NOMO-1 treated with DMSO at 0.1 percent for 48 hours (cell line): Measurements from ENCODE around the gene TMEM33.

Experiments used
- DNase-seq: peaks from one replicate; lab custom pipeline; 2025; ENCODE audit not compliant: unreplicated experiment; lab: John Stamatoyannopoulos, UW

Gene TMEM33

DNA sequence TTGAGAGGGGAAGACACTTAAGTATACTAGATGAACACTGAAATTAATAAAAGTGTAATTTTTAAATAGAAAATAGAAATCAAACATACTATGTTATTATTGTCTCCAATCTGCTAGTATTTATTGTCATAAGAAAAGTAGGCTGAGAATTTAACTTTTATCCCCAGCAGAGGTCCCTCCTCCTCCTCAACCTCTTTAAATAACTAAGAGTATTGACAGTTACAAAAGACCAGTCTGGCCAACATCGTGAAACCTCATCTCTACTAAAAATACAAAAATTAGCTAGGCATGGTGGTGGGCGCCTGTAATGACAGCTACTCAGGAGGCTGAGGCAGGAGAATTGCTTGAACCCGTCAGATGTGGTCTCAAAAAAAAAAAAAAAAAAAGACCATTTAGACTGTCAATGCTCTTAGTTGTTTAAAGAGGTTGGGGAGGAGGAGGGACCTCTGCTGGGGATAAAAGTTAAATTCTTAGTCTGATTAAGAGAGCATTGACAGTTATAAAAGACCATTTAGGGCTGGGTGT is 59.3 kb downstream of the TMEM33 start:
- DNase-seq = no peak

DNA sequence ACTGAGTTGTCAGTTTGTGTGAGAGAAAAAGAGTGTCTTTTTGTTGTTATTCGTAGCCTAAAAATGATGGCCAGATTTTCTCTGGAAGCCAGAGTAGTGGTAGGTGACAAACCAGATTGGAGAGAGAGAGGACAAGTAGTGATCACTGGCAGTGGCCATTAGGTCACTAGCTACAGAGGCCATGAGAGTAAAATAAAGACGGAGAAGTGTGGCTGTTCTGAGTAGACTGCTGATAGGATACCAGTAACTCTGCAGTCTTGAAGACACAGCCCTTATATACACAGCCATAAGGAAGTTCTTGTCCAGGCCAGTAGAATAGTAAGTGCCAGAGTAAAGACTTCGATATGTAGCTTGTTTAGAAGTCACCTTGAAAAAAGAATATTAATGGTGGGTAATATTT is 62.8 kb downstream of the TMEM33 start:
- no peak for DNase-seq

DNA sequence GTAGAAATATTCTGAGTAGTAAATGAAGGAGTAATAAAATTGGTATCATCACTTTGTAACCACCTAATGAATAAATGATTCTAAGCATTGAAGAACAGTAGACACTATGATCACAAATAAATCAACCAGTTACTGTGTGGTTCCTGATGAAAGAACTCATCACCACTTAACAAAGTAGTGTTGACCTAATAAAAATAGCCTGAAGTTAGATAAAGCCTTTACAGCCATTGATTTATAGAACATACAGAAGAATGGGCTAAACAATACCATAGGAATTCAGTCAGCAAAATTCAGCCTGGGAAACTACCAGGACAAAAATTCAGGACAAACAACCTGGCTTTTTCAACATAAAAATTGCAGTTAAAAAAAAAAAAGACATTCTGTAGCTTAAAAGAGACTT is 64.1 kb downstream of the TMEM33 start:
- no peak for DNase-seq

DNA sequence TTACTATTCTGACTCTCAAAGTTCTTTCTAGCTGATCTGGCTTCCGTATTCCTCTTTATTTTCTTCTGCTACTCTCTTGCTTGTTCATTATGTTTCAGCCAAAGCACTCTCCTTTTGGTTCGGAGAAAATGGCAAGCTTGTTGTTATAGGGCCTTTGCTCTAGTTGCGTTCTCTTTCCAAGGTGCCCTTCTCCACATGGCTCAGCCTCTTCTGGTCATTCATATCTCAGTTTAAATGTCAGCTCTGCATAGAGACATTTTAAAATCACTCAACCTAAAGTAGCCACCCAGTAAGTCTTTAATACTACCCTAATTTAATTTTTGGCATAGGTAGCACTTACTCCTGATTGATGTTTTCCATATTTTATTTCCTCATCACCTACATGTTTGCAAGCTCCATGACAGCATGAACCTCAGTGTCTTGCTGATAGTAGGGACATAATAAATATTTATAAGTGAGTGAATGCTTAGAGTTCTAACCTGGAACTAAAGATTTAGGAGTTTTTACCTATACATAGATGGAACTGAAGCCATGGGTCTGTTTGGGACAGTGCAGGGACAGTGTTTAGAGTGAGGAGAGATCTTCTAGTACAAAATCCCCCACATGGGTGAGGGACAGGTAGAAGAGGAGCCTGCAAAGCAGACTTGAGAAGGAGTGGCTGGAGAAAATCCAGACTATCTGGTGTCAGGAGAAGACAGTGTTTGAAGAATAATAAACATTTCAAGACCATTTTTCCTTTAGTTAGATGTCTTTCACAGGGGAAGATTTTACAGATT is 73.0 kb downstream of the TMEM33 start:
- no peak for DNase-seq
